Ovary (tissue), 3 donors: Measurements from ENCODE around the gene NR5A1.

Source experiments
- CTCF ChIP-seq, 3 donors: fragments of 450-650 bp in 2 of 3; fragments of 200-600 bp in 1 of 3; IDR thresholded peaks; one replicate each; pipeline versions ENCODE4 v1.5.1 to v1.8.0; 2016 to 2022; ENCODE audit warnings: antibody characterized with exemption in 3 of 3, mild to moderate bottlenecking in 1 of 3
- POLR2A ChIP-seq: fragments of 450-650 bp; IDR thresholded peaks from one replicate; pipeline ENCODE4 v1.6.1; 2017; ENCODE audit warnings: antibody characterized with exemption, mild to moderate bottlenecking, moderate library complexity
- donor health status: DM: no; HTN: no; CAD: no.

- TF ChIP-seq CTCF (IDR thresholded peaks at IDR 0.05) (no peak), POLR2A (no peak)
These were observed 54.2 kb downstream of the NR5A1 start for GRCh38 chr9:124452841-124453585.
